ENCODE data around the gene PHC1.
"Not testable (repeated sequence)": the region's sequence is repeated elsewhere in the genome, so short reads cannot be mapped to it uniquely, and the experiment has no call there.

The PHC1 gene

DNA sequence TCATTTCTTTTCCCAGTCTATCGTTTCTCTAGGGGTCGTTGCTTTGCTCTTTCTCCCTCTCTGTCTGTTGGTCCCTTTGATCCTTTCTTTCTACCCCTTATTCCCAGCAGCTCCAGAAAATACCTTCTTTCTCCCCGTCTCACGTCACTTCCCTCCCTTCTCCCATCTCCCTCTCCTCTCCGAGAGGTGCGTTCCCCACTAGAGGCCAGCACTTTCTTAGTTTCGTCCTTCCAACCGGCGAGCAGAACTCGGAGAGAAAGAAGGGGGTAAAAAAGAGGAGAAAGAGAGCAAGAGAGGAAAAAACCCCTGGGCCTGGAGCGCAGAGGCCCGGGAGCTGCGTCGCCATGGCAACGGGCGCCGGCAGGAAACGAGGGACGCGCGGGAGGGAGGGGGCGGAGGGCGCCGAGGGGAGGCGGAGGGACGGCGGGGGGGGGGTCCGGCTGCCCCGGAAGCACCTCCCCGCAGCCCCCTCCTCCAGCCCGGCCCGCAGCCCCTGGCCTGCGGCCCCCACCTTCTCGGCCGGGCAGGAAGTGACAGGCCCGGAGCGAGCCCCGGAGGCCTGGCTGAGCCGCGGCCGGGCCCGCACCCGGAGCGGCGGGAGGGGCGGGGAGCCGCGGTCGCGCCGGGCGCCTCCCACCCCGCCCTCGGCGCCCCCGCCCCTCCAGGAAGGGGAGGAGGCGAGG lies at the start of gene PHC1:
Gene PHC1, plus strand, starts transcription at position 477 of the 683 bp plus-strand sequence. CDS start 3,169 bp downstream, outside the sequence.
- peak; percentile 97 for DNase-seq

- no peak for DNase-seq
Observed at GRCh38 chr12:8866429-8866828, 47.9 kb upstream of the PHC1 start.

GRCh38 chr12:8867009-8867408 lies 47.3 kb upstream of the PHC1 start:
- DNase-seq, result no peak

DNA sequence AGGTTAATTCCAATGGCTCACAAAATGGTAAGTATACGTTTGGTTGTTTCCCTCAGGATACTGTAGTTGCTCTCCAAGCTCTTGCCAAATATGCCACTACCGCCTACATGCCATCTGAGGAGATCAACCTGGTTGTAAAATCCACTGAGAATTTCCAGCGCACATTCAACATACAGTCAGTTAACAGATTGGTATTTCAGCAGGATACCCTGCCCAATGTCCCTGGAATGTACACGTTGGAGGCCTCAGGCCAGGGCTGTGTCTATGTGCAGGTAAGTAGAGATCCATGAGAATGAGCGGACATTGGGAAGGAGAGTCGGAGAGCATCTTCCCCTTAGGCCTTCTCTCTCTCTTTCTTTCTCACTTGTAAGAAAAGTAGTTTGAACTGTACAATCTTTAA lies 46.5 kb upstream of the PHC1 start:
- no peak for DNase-seq

- DNase-seq, result no peak
Observed at GRCh38 chr12:8870586-8870985, 43.7 kb upstream of the PHC1 start.

DNA sequence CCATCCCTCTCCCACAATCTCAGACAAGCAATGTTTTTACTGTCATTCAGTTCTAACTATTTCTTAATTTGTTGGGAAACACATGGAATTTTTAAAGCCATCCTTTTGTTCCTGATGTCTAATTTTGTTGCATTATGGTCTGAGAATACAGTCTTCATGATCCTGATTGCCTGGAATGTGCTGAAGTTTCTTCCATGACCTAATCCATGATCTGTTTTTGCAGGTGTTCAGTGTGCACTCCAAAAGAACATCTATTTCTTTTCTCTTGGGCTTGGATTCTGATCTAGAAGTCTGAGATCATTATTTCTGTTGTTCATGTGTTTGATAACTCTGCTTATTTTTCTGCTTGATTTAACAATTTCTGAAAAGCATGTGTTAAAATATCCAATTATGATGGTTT lies 43.2 kb upstream of the PHC1 start:
- no peak for DNase-seq

- DNase-seq, result no peak
Observed at GRCh38 chr12:8876887-8877286, 37.4 kb upstream of the PHC1 start.

DNA sequence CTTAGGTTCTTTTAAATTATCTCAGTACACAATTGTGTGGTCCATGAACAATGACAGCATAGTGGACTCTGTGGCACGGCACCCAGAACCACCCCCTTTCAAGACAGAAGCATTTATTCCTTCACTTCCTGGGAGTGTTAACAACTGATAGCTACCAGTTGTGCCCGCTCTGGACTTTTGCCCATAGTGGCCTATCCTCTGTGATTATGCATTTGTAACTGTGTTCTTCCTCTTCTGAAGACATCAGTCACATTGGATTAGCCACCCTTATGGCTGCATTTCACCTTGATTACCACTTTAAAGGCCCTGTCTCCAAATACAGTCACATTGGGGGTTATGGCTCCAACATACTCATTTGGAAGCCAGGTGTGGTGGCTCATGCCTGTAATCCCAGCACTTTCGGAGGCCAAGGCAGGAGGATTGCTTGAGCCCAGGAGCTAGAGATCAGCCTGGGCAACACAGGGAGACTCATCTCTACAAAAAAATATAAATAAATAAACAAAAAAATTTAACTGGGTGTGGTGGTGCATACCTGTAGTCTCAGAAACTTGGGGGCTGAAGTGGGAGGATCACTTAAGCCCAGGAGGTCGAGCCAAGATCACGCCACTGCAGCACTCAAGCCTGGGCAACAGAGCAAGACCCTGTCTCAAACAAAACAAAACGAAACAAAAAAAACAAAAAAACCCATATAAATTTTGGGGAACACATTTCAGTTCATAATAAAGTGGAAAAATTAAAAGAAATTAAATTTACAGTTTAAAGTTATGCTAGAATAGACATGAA lies 27.6 kb upstream of the PHC1 start:
- DNase-seq, result no peak

DNA sequence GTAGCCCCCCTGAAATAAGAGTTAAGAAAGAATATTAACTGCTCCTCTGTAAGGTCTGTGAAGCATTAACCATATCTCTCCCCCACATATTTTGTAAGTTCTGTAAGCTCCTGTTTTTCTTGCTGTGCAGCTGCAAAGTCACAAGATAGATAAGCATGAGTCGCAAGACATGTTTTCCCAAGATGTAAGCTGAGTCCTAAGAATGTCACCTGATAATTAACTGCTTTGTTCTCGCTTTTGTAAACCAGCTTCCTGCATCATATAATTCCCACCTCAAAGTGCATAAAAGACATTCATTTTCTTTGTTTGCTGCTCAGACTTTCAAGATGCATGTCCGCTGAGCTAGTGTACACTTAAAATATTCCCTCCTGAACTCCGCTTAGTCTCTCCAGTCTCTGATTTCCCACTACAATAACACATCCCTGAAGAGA lies 27.0 kb upstream of the PHC1 start:
- no peak for DNase-seq

- DNase-seq, result peak; percentile 38
Observed at GRCh38 chr12:8890313-8891085, 23.8 kb upstream of the PHC1 start.

DNA sequence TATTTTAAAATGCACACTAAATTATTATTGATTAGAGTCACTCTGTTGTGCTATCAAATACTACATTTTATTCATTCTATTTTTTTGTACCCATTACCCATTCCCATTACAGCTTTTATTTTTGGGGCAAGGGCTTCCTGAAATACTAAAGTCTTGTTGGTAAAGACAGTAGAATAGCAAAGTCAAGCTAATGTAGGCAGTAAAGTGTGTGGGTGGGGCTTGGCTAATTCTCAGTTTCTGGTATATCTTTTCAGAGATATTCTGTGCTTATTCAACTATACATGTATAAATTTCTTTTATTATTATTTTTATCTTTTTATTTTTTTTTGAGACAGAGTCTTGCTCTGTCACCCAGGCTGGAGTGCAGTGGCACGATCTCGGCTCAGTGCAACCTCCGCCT lies 22.3 kb upstream of the PHC1 start:
- no peak for DNase-seq

GRCh38 chr12:8894378-8894777 lies 19.9 kb upstream of the PHC1 start:
- no peak for DNase-seq

- no peak for DNase-seq
Observed at GRCh38 chr12:8894986-8895385, 19.3 kb upstream of the PHC1 start.

DNA sequence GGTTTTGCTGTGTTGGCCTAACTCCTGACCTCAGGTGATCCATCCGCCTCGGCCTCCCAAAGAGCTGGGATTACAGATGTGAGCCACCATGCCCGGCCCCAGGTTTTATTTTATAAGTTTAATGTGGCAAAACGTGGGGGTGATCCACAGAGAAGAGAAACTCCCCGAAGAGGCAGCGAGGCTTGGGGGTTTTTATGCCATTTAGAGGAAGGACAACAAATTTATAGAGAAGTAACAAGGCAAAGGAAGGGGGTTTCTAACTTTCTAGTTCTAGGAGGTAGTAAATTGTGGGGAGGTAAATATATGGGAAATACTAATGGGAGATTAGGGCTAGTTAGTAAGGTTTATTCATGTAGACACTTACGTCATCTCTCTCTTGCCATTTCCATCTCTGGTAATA lies 17.2 kb upstream of the PHC1 start:
- no peak for DNase-seq

DNA sequence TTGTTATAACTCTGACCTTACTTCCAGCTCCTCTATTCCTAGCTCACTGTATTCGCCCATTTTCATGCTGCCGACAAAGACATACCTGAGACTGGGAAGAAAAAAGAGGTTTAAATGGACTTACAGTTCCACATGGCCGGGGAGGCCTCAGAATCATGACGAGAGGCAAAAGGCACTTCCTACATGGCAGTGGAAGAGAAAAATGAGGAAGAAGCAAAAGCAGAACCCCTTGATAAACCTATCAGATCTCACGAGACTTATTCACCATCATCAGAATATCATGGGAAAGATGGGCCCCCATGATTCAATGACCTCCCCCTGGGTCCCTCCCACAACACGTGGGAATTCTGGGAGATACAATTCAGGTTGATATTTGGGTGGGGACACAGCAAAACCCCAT lies 14.5 kb upstream of the PHC1 start:
- DNase-seq, result no peak

DNA sequence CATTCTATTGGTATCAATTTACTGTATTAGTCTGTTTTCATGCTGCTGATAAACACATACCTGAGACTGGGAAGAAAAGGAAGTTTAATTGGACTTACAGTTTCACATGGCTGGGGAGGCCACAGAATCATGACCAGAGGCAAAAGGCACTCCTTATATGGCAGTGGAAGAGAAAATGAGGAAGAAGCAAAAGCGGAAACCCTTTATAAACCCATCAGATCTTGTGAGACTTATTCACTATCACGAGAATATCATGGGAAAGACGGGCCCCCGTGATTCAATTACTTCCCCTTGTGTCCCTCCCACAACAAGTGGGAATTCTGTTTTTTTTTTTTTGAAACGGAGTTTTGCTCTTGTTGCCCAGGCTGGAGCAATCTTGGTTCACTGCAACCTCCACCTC lies 11.6 kb upstream of the PHC1 start:
- not testable (repeated sequence) for DNase-seq

GRCh38 chr12:8903646-8904045 lies 10.7 kb upstream of the PHC1 start:
- DNase-seq, result no peak

DNA sequence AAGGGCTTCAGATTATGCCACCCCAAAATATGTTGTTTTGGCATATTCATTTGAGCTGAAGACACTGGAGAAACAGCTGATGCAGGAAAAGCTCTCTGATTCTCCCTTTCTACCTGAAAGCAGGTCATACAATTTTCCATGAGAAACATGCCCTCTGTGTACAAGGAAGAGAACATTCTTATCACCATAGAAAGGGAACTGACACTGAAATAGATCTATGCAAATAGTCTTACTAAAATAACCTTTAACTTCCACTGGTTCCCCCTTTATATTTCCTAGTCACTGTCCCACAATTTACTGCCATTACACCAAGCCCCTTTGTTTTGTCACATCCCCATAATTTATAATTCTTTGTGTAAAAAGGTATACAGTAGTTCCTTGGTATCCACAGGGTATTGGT lies 9.6 kb upstream of the PHC1 start:
- no peak for DNase-seq

GRCh38 chr12:8905546-8905945 lies 8.8 kb upstream of the PHC1 start:
- no peak for DNase-seq

GRCh38 chr12:8906266-8907180 lies 7.8 kb upstream of the PHC1 start:
- DNase-seq, result no peak

GRCh38 chr12:8907513-8907912 lies 6.8 kb upstream of the PHC1 start:
- no peak for DNase-seq

DNA sequence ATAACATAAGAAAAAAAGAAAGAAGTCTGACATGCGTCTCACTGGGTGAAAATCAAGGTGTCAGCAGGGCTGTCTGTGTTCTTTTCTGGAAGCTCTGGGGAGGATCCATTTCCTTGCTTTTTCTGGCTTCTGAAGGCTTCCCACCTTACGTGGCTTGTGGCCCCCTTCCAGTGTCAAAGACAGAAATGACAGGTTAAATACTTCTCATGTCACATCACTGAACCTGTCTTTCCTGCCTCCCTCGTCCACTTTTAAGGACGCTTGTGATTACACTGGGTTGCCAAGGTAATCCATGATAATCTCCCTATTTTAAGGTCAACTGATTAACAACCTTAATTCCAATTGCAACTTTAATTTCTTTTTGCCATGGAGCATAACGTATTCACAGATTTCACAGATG lies 4.6 kb upstream of the PHC1 start:
- DNase-seq, result no peak
